H9 (cell line): ENCODE data around the gene FAM151A. TPM values are rescaled to one million over a fixed set of nuclear protein-coding genes. Genes with fewer than 3 reads are reported as not detected.

Experiments used
- DNase-seq: peaks from one replicate; pipeline ENCODE4 v3.0.0-alpha.2; 2017
- H2AFZ ChIP-seq: one replicate; pipeline ENCODE4 v1.6.1; 2013; ENCODE audit warnings: mild to moderate bottlenecking, low read length, control low read depth, moderate library complexity
- H2AK5ac ChIP-seq: 2 replicates; pipeline ENCODE4 v1.6.1; 2013; ENCODE audit warnings: low read length, control low read depth, mixed read lengths; ENCODE audit not compliant: insufficient read length
- H2BK120ac ChIP-seq: one replicate; pipeline ENCODE4 v1.6.1; 2013; ENCODE audit warnings: low read depth, mild to moderate bottlenecking, low read length, control low read depth, inconsistent platforms; ENCODE audit not compliant: poor library complexity, severe bottlenecking
- H2BK12ac ChIP-seq: 2 replicates; pipeline ENCODE4 v1.6.1; 2013; ENCODE audit warnings: low read length, control low read depth, mixed read lengths, low read depth; ENCODE audit not compliant: insufficient read length
- H2BK15ac ChIP-seq: 2 replicates; pipeline ENCODE4 v1.6.1; 2013; ENCODE audit warnings: low read depth, low read length, control low read depth
- H2BK20ac ChIP-seq: one replicate; pipeline ENCODE4 v1.6.1; 2013; ENCODE audit warnings: low read depth, mild to moderate bottlenecking, low read length, control low read depth, inconsistent platforms; ENCODE audit not compliant: poor library complexity, severe bottlenecking
- H2BK5ac ChIP-seq: 2 replicates; pipeline ENCODE4 v1.6.1; 2013; ENCODE audit warnings: low read length, control low read depth, mixed read lengths; ENCODE audit not compliant: insufficient read length
- H3K14ac ChIP-seq: 2 replicates; pipeline ENCODE4 v1.6.1; 2013; ENCODE audit warnings: low read length, control low read depth; ENCODE audit not compliant: insufficient read depth
- H3K18ac ChIP-seq: 2 replicates; pipeline ENCODE4 v1.6.1; 2013; ENCODE audit warnings: low read depth, mild to moderate bottlenecking, mixed read lengths, low read length, control low read depth; ENCODE audit not compliant: insufficient read length
- H3K23ac ChIP-seq: 2 replicates; pipeline ENCODE4 v1.6.1; 2013; ENCODE audit warnings: low read length, control low read depth, mixed read lengths, low read depth; ENCODE audit not compliant: insufficient read length
- H3K23me2 ChIP-seq: 2 replicates; pipeline ENCODE4 v1.6.1; 2013; ENCODE audit warnings: low read depth, mild to moderate bottlenecking, mixed read lengths, low read length, control low read depth; ENCODE audit not compliant: insufficient read length, poor library complexity, severe bottlenecking
- H3K27ac ChIP-seq: 2 replicates; pipeline ENCODE4 v1.5.1; 2013; ENCODE audit warnings: low read length, control low read depth, mixed read lengths, low read depth; ENCODE audit not compliant: insufficient read length
- H3K27me3 ChIP-seq: 2 replicates; pipeline ENCODE4 v1.6.1; 2013; ENCODE audit warnings: low read length, control low read depth, inconsistent platforms; ENCODE audit not compliant: insufficient read depth
- H3K4ac ChIP-seq: 2 replicates; pipeline ENCODE4 v1.6.1; 2013; ENCODE audit warnings: low read depth, mild to moderate bottlenecking, control low read depth, inconsistent platforms, low read length, moderate library complexity
- H3K4me1 ChIP-seq: 2 replicates; pipeline ENCODE4 v1.6.1; 2013; ENCODE audit warnings: low read length, control low read depth, inconsistent platforms; ENCODE audit not compliant: insufficient read depth
- H3K4me2 ChIP-seq: 2 replicates; pipeline ENCODE4 v1.6.1; 2013; ENCODE audit warnings: low read length, control low read depth, mixed read lengths; ENCODE audit not compliant: insufficient read length, insufficient read depth
- H3K56ac ChIP-seq: 2 replicates; pipeline ENCODE4 v1.6.1; 2013; ENCODE audit warnings: low read depth, mild to moderate bottlenecking, mixed read lengths, low read length, control low read depth; ENCODE audit not compliant: insufficient read length
- H3K79me1 ChIP-seq: 2 replicates; pipeline ENCODE4 v1.6.1; 2013; ENCODE audit warnings: low read depth, mild to moderate bottlenecking, moderate library complexity, low read length, control low read depth, inconsistent platforms; ENCODE audit not compliant: insufficient read depth, poor library complexity, severe bottlenecking
- H3K79me2 ChIP-seq: 2 replicates; pipeline ENCODE4 v1.6.1; 2013; ENCODE audit warnings: low read length, control low read depth, inconsistent platforms; ENCODE audit not compliant: insufficient read depth
- H3K9ac ChIP-seq: 2 replicates; pipeline ENCODE4 v1.6.1; 2013; ENCODE audit warnings: low read length, control low read depth, mixed read lengths; ENCODE audit not compliant: insufficient read length; ENCODE audit errors: extremely low read depth
- H3K9me3 ChIP-seq: one replicate; pipeline ENCODE4 v1.6.1; 2013; ENCODE audit warnings: low read depth, low read length, inconsistent platforms; ENCODE audit not compliant: control insufficient read depth
- H3T11ph ChIP-seq: one replicate; pipeline ENCODE4 v1.6.1; 2013; ENCODE audit warnings: mild to moderate bottlenecking, low read length, control low read depth, inconsistent platforms
- H4K20me1 ChIP-seq: one replicate; pipeline ENCODE4 v1.6.1; 2013; ENCODE audit not compliant: control insufficient read depth, insufficient read length, insufficient read depth
- H4K5ac ChIP-seq: 2 replicates; pipeline ENCODE4 v1.6.1; 2013; ENCODE audit warnings: low read depth, mild to moderate bottlenecking, mixed read lengths, low read length, control low read depth; ENCODE audit not compliant: insufficient read length
- H4K8ac ChIP-seq: replicated peaks from 2 replicates; pipeline ENCODE4 v1.6.1; 2013; ENCODE audit warnings: low read length, control low read depth, mixed read lengths, low read depth; ENCODE audit not compliant: insufficient read length
- H4K91ac ChIP-seq: 2 replicates; pipeline ENCODE4 v1.6.1; 2013; ENCODE audit warnings: low read depth, mild to moderate bottlenecking, moderate library complexity, mixed read lengths, low read length, control low read depth; ENCODE audit not compliant: insufficient read length
- H3K27ac Mint-ChIP-seq, 3 experiments: 2 replicates in 2 of 3; 3 replicates in 1 of 3; pipeline ENCODE4 v1.8.0; 2020 to 2021; ENCODE audit warnings: mixed read lengths in 3 of 3, mild to moderate bottlenecking in 1 of 3, moderate library complexity in 1 of 3
- H3K27me3 Mint-ChIP-seq: 2 replicates; pipeline ENCODE4 v1.8.0; 2021; ENCODE audit warnings: low read depth, mild to moderate bottlenecking, moderate library complexity, mixed read lengths
- H3K36me3 Mint-ChIP-seq, 3 experiments: 2 replicates in 2 of 3; 3 replicates in 1 of 3; pipeline ENCODE4 v1.8.0; 2020 to 2021; ENCODE audit warnings: low read depth in 3 of 3, mixed read lengths in 3 of 3; ENCODE audit not compliant: insufficient read depth in 1 of 3
- H3K4me1 Mint-ChIP-seq, 2 experiments: 2 replicates each; pipeline ENCODE4 v1.8.0; 2020; ENCODE audit warnings: mixed read lengths in 2 of 2
- H3K4me3 Mint-ChIP-seq, 2 experiments: 2 replicates in 1 of 2; 3 replicates in 1 of 2; pipeline ENCODE4 v1.8.0; 2020 to 2021; ENCODE audit warnings: mild to moderate bottlenecking in 2 of 2, mixed read lengths in 2 of 2, moderate library complexity in 1 of 2
- H3K9me3 Mint-ChIP-seq, 2 experiments: 2 replicates in 1 of 2; 3 replicates in 1 of 2; pipeline ENCODE4 v1.8.0; 2020; ENCODE audit warnings: mild to moderate bottlenecking in 2 of 2, mixed read lengths in 2 of 2, moderate library complexity in 1 of 2
- CTCF ChIP-seq: fragments of 200-600 bp; sonication (generic); conservative IDR thresholded peaks from 3 replicates; pipeline ENCODE4 v1.8.0; 2021; ENCODE audit warnings: antibody characterized with exemption, mild to moderate bottlenecking
- WGBS: extraction: QIAGEN DNeasy Blood & Tissue Kit; methylation state at CpG from one replicate; pipeline ENCODE4 v1.1.7; 2013; ENCODE audit warnings: missing lambda C conversion rate, low lambda C conversion rate, mixed read lengths; ENCODE audit not compliant: insufficient read length; ENCODE audit errors: extremely low coverage; 5-methylcytosine and 5-hydroxymethylcytosine counted together
- total RNA-seq: library from RNA; stranded (reverse); gene quantifications from 2 replicates; pipeline ENCODE4 v1.2.1, GENCODE V29; 2021

The FAM151A gene
- total RNA-seq, 1 experiment from 2014 or later = not detected

GRCh38 chr1:54585181-54586066 lies 37.9 kb downstream of the FAM151A start:
- Histone ChIP-seq H3K4me2 (no peak overlapping the region), H3K23me2 (no peaks in the 10 kb centered on the region), H3K4ac (no peak overlapping the region), H2BK5ac (no peak overlapping the region), H3K27me3 (no peaks in the 10 kb centered on the region), H3K23ac (no peak overlapping the region), H2BK20ac (no peak overlapping the region), H4K5ac (no peak overlapping the region), H3K27ac (no peak overlapping the region), H3K9ac (no peak overlapping the region), H4K91ac (peak overlapping the region; percentile 16), H4K8ac (no peak overlapping the region), H3K79me2 (no peaks in the 10 kb centered on the region), H3T11ph (no peak overlapping the region), H3K9me3 (no peaks in the 10 kb centered on the region), H2BK15ac (no peak overlapping the region), H3K4me1 (peaks cover 3% of the 10 kb centered on the region; the same call in 1 of the 2 replicates), H2BK120ac (no peak overlapping the region), H2AFZ (no peak overlapping the region), H3K79me1 (no peaks in the 10 kb centered on the region), H3K56ac (no peak overlapping the region), H3K18ac (no peak overlapping the region), H4K20me1 (no peaks in the 10 kb centered on the region), H3K14ac (no peak overlapping the region), H2BK12ac (no peak overlapping the region), H2AK5ac (no peak overlapping the region)
- no peaks in the 10 kb centered on the region for H3K36me3 Mint-ChIP-seq
- peaks cover 35 to 42% of the 10 kb centered on the region in 2 experiments for H3K4me1 Mint-ChIP-seq
- H3K9me3 Mint-ChIP-seq = no peaks in the 10 kb centered on the region
- DNase-seq = no peak
- no peaks in the 10 kb centered on the region for H3K27me3 Mint-ChIP-seq
- no peak overlapping the region for H3K4me3 Mint-ChIP-seq
- no peak for TF ChIP-seq CTCF
- no CpG with 5 or more reads among the region's 15 CpGs for WGBS
- peak overlapping the region in 1 of 3 experiments; percentile 47; a peak in 3 of 7 replicates for H3K27ac Mint-ChIP-seq
